ENCODE results near the gene SYNJ1.
"Not testable (repeated sequence)": the region's sequence is repeated elsewhere in the genome, so short reads cannot be mapped to it uniquely, and the experiment has no call there.

SYNJ1 gene

DNA sequence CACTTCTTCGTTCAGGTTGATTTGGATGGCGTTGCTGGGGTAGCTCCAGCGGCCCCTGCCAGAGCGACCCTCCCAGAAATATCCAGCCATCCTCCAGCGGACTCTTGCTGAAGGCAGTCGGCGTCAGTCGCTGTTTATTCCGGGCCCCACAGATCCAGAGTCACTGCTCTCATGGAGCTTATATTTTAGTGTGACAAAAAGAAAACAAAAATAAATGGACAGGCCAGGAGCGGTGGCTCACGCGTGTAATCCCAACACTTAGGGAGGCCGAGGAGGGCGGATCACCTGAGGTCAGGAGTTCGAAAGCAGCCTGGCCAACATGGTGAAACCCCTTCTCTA is 114.8 kb downstream of the SYNJ1 start:
- DNase-seq (ENCODE audit: low spot score) = peak; percentile 6

- peak; percentile 91 for DNase-seq (ENCODE audit: low spot score)
Measured at GRCh38 chr21:32612075-32612998, 115.5 kb downstream of the SYNJ1 start, which contains the start of gene CFAP298. Gene CFAP298 (minus strand): TSS chr21:32612377. CDS start chr21:32612243, 134 bp downstream.

- peak; percentile 31 for DNase-seq (ENCODE audit: low spot score)
Measured at GRCh38 chr21:32611471-32611997, 116.3 kb downstream of the SYNJ1 start.

- not testable (repeated sequence) for DNase-seq (ENCODE audit: low spot score)
Measured at GRCh38 chr21:32610940-32611339, 116.9 kb downstream of the SYNJ1 start.

GRCh38 chr21:32608851-32609250 is 119.0 kb downstream of the SYNJ1 start:
- no peak for DNase-seq (ENCODE audit: low spot score)

DNA sequence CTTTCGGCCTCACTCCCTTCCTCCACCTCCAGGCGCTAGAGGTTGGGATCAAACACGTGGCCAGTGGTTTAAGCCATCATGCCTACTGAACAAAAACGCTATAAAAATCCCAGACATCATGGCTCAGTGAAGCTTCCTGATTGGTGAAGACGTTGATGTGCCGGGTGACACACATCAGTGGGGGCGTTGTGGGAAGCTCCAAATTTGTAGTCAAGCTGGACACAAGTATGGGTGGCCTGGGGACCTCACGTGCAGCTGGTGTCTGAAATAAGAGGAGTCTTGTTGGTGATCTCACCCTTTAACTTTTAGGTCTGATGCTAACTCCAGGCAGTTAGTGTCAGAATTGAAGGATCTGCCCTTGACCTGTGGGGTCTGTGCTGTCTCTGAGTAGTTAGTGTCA is 122.3 kb downstream of the SYNJ1 start:
- DNase-seq (ENCODE audit: low spot score) = no peak

GRCh38 chr21:32604464-32604863 is 123.3 kb downstream of the SYNJ1 start:
- no peak for DNase-seq (ENCODE audit: low spot score)

DNA sequence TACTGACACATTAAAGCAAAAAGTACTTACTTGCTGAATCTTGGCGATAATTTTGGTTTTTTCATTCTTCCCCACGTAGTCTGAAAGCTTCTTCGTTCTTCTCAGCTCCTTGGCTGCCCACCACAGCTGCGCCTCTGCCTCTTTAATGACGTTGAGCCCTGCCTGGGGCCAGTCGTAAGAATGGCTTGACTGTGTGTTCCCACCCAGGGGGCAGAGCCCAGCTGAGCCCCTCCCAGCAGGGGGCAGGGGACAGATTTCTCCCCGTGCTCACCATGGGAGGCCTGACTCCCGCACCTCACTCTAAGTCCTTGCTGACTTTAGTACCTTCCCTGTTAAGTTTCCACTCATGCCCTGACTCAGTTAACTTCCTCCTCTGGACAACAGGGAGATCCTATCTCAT is 124.7 kb downstream of the SYNJ1 start:
- DNase-seq (ENCODE audit: low spot score) = no peak

DNA sequence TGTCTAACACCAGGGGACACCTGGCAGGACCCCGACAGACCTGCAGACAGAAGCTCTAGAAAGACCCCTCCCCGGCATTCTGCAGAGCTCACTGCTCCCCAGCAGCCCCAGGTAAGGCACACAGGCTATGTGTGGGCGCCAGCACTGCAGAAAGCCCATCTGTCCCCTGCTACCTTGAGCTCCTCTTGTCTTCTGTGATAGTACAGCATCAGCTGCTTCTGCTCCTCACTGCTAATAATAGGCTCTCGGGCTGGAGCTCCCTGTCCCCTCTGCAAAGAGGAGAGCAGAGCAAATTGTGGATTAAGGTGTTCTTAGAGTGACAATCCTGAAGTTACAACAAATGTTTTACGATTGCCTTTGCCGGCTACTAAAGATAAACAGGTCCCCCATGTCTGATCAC is 125.7 kb downstream of the SYNJ1 start:
- DNase-seq (ENCODE audit: low spot score) = no peak

- DNase-seq (ENCODE audit: low spot score) = no peak
Measured at GRCh38 chr21:32599526-32599925, 128.3 kb downstream of the SYNJ1 start.

DNA sequence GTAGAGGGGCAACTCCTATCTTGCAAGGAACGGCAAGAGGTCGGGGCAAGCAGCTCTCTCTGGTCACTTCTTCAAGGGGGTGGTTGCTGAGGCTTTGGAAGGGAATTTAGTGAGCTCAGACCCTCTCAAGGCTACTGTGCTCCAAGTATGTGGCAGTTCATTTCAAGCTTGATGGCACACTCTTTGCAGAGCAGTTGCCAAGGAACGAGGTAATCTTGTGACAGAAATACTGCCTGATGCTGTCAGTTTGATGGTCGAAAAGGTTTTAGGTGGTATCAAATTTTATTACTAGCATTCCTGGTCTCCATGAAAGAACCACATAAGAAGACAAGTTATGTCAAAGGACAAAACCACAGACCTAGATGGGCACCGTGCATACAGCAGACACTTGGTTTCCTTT is 128.7 kb downstream of the SYNJ1 start:
- DNase-seq (ENCODE audit: low spot score) = no peak

- DNase-seq (ENCODE audit: low spot score) = no peak
Measured at GRCh38 chr21:32597205-32597604, 130.6 kb downstream of the SYNJ1 start.

- DNase-seq (ENCODE audit: low spot score) = no peak
Measured at GRCh38 chr21:32595431-32595830, 132.4 kb downstream of the SYNJ1 start.

DNA sequence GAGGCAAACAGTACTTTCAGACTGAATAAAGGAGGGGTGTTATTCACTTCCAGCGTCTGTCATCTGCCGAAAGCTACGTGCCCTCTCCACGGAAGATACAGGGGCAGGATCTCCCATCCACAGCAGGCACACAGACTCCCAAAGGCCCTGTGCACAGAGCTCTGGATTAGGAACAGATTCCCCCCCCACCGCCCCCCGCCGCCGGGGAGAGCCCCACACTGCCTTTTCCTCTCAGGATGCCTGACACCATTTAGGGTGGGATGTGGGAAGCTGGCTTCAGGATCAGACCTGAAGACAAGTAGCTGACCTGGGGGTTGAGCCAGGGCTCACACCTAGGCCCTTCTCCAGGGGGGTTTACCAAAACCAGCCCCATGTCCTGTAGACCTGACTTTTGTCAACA is 134.1 kb downstream of the SYNJ1 start:
- no peak for DNase-seq (ENCODE audit: low spot score)

DNA sequence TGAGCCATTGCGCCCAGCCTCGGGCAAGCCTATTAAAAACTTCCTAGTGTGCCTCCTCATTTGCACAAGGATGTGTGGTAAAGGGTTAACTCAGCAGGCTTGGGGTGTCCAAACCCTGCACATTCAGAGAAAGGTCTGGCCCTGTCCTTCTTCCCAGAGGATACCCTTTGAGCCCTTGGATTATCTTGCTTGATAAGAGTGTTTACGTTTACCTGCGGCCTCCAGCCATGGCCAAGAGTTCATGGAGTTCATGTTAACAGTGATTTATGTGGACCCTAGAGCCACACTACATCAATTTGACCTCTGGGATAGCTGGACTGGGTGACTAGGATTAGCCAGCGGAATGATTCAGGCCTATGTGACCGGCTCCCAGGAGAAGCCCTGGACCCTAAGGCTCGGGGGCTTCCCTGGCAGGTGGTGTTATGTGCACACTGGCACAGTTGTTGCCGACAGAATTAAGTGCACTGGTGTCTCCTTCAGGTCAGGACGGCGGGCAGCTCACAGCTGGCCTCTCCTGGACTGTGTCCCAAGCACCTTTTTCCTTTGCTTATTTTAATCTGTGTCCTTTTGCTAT is 134.8 kb downstream of the SYNJ1 start:
- DNase-seq (ENCODE audit: low spot score) = no peak

DNA sequence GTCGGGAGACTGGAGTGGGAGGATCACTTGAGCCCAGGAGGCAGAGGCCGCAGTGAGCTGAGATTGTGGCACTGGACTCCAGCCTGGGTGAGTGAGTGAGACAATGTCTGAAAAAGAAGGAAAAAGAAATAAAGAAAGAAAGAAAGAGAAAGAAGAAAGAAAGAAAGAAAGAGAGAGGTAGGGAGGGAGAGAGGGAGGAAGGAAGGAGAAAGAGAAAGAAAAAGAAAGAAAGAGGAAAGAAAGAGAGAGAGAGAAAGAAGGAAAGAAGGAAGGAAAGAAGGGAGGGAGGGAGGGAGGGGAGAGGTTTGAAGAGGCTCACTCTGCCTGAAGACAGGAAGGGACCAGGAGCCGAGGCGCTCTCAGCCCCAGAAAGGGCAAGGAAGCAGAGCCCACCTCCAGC is 137.7 kb downstream of the SYNJ1 start:
- DNase-seq (ENCODE audit: low spot score) = no peak

GRCh38 chr21:32587651-32588050 is 140.2 kb downstream of the SYNJ1 start:
- DNase-seq (ENCODE audit: low spot score) = no peak

- DNase-seq (ENCODE audit: low spot score) = no peak
Measured at GRCh38 chr21:32587120-32587519, 140.7 kb downstream of the SYNJ1 start.

DNA sequence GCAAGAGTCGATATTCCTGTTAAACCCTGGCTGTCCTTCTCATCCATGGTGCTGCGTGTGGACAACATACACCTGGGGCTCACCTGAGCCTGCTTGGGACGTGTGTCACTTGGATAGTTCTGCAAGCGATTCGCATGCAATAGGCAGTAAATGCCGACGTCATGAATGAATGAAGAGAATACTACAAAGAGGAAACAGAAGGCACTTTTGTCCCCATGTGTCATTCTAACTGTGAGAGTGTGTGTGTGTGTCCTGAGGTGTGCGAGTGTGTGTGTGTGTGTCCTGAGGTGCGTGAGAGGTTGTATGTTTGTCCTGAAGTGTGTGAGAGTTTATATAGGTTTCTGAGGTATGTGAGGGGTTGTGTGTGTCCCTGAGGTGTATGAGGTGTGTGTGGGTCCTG is 141.8 kb downstream of the SYNJ1 start:
- DNase-seq (ENCODE audit: low spot score) = no peak

DNA sequence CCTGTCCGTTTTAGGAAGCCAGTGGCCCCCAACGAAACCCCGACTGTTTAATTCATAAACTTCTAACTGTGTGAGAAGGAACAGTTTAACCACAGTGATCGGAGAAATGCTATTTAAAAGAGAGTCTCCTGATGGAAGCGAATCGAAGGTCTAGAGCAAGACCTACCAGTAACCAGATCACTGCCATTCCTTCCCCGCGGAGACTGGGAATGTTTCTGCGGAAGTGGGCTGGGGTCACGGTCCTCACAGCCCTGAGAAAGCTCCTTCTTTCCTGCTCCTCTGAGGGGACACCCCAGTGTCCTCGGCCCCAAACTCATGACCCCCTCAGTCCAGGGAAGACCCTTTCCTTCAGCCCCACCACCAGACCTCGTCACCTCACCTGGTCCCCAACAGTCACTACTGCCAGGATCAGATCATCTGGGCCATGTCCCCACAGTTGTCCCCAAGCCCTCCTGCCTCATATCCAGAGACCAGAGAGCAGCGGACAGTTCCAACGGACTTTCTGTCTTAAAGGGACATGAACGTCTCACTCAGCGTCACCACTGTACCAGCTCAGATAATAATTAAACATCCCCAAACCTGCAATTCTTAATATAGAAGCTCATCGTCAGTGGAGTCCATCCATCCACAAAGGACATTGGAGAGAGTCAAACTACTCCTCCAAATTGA is 142.6 kb downstream of the SYNJ1 start, which contains the start of gene TCP10L:
Gene TCP10L, minus strand, starts transcription at position 482 of the 669 bp plus-strand sequence. CDS start 1,219 bp downstream, outside the sequence.
- no peak for DNase-seq (ENCODE audit: low spot score)

- no peak for DNase-seq (ENCODE audit: low spot score)
Measured at GRCh38 chr21:32584472-32584871, 143.3 kb downstream of the SYNJ1 start.

- DNase-seq (ENCODE audit: low spot score) = no peak
Measured at GRCh38 chr21:32581732-32582131, 146.1 kb downstream of the SYNJ1 start.

GRCh38 chr21:32580949-32581348 is 146.9 kb downstream of the SYNJ1 start:
- no peak for DNase-seq (ENCODE audit: low spot score)

Measured in activated CD4-positive, alpha-beta T cell treated with anti-CD3 and anti-CD28 coated beads, Interleukin-2, Interleukin-4, amounts not matched to agents 100 ng/mL and 50 ng/mL, durations not matched to agents 16 hours and 8 hours (primary cell).